D721Med (cell line): ENCODE measurements around the gene SLC7A4.
"Not testable (repeated sequence)": the region's sequence is repeated elsewhere in the genome, so short reads cannot be mapped to it uniquely, and the experiment has no call there.

ENCODE experiments used
- DNase-seq: peaks from one replicate; pipeline ENCODE4 v3.0.0; 2011; ENCODE audit warnings: low spot score; ENCODE audit not compliant: insufficient read length
- FAIRE-seq: peaks from 2 replicates; lab custom pipeline; 2011; peaks lifted over from hg19 to GRCh38; lab: Jason Lieb, UNC
- TF ChIP-seq, protein P1 (sequence below): IDR thresholded peaks from 2 replicates; pipeline ENCODE4 v1.5.1; 2012; ENCODE audit warnings: mild to moderate bottlenecking, control low read depth; ENCODE audit not compliant: insufficient read depth; ENCODE audit errors: missing control alignments

SLC7A4 gene

GRCh38 chr22:21068681-21069276 lies 36.4 kb upstream of the SLC7A4 start:
- no peak for FAIRE-seq
- DNase-seq = no peak
- TF ChIP-seq, protein P1, sequence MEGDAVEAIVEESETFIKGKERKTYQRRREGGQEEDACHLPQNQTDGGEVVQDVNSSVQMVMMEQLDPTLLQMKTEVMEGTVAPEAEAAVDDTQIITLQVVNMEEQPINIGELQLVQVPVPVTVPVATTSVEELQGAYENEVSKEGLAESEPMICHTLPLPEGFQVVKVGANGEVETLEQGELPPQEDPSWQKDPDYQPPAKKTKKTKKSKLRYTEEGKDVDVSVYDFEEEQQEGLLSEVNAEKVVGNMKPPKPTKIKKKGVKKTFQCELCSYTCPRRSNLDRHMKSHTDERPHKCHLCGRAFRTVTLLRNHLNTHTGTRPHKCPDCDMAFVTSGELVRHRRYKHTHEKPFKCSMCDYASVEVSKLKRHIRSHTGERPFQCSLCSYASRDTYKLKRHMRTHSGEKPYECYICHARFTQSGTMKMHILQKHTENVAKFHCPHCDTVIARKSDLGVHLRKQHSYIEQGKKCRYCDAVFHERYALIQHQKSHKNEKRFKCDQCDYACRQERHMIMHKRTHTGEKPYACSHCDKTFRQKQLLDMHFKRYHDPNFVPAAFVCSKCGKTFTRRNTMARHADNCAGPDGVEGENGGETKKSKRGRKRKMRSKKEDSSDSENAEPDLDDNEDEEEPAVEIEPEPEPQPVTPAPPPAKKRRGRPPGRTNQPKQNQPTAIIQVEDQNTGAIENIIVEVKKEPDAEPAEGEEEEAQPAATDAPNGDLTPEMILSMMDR = no peak

DNA sequence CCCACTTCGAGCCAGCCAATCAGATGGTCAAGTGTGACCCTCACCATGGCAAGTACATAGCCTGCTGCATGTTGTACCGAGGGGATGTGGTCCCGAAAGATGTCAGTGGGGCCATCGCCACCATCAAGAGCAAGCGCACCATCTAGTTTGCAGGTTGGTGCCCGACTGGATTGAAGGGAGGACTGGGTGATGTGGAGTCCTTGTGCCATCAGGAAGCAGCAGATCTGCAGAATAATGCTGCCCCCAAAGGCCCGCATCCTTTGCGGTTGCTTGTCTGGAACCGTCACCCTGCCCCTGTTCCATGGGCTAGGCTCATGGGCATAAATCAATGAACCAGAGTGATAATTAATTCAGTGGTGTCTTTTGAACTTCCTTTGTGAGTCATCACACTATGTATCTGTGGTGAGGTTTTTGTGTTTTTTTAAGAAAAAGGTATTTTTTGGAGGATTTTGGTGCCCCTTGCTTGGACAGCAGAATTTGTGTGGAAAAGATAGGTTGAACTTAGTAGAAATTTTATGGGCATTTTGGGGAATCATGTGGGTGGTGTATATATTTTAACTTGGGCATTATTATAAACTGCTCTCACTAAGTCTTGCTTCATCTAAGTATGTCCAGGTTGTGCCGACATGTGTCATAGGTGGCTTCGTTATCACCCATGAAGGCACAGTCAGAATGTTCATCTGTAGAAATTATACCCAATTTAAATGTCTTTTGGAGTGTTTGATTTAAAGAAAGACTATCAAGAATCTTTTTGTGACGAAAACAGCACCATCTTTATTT lies 35.7 kb upstream of the SLC7A4 start:
- no peak for FAIRE-seq
- DNase-seq = no peak
- TF ChIP-seq, protein P1 = no peak

- no peak for FAIRE-seq
- no peak for DNase-seq
- TF ChIP-seq, protein P1 = no peak
Measured at GRCh38 chr22:21067075-21067900, 34.9 kb upstream of the SLC7A4 start.

DNA sequence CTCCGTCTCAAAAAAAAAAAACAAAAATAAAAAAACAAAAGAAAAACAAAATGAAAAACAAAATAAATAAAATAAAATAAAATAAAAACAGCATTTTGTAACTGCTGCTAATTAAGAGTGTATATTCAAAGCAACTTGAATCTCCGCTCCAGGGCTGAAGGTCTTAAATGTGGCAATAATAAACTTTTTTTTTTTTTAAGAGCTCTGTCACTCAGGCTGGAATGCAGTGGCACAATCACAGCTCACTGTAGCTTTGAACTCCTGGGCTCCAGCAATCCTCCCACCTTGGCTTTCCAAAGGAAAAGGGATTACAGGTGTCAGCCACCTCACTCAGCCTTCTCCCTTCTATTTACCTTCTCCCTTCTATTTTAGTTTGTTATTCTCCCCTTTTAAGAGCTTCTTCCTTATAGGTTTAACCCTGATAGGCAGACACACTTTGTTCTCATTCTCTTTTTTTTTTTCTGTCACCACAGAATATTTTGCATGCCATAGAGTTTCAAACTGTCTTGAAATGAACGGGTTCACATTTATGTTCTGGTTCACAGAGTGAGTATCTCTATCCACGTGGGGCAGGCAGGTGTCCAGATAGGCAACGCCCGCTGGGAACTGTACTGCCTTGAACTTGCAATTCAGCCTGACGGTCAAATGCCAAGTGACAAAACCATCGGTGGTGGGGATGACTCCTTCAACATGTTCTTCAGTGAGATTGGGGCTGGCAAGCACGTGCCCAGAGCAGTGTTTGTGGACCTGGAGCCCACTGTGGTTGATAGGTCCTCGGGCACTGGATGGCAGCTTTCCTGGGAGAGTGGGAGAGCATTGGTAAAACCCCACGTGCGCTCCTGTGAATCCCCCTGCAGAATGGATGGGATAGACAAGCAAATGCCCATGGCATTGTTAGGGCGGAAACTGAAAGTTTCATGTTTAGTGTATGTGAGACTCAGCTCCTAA lies 32.8 kb upstream of the SLC7A4 start:
- TF ChIP-seq, protein P1 = no peak
- FAIRE-seq = no peak
- DNase-seq = no peak

DNA sequence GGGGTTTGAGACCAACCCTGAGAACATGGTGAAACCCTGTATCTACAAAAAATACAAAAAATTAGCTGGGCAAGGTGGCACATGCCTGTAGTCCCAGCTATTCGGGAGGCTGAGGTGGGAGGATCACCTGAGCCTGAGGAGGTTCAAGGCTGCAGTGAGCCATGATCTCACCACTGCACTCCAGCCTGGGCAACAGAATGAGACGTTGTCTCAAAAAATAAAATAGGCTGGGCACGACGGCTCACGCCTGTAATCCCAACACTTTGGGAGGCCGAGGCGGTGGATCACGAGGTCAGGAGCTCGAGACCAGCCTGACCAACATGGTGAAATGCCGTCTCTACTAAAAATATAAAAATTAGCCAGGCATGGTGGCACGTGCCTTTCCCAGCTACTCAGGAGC lies 32.1 kb upstream of the SLC7A4 start:
- DNase-seq, FAIRE-seq: not testable (repeated sequence)

- not testable (repeated sequence) for DNase-seq, FAIRE-seq
Measured at GRCh38 chr22:21061660-21062321, 29.4 kb upstream of the SLC7A4 start.

DNA sequence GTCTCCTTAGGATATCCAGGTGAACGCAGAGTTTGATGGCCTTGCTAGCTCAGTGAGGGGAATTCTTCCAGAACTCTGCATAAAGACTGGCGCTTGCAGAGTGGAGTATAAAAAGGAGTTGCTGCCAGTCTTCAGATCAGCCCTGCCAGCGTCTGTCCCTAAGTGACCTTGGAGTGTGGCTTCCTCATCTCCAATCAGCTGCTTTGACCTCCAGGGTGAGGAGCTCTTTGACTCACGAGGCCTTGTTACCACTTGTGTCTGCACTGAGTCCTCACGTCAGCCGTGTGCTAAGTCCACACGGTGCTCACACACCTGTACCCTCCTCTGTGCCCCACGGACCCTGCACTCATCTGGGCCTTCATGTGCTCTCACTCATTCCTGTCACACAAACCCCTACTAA lies 28.0 kb upstream of the SLC7A4 start:
- not testable (repeated sequence) for FAIRE-seq, DNase-seq
